HG02970 (cell line): ENCODE data around the gene NOC4L.

Experiments
- ATAC-seq: cut with Tn5 transposase; IDR thresholded peaks from one replicate; pipeline ENCODE4 v1.9.1; 2021; ENCODE audit warnings: mild to moderate bottlenecking, moderate library complexity, moderate number of reproducible peaks; ENCODE audit not compliant: unreplicated experiment, low FRiP score

The NOC4L gene

GRCh38 chr12:132178801-132179401 is 34.6 kb downstream of the NOC4L start:
- ATAC-seq, result no peak

GRCh38 chr12:132179431-132180362 is 35.4 kb downstream of the NOC4L start:
- ATAC-seq, result no peak

- no peak for ATAC-seq
Measured at GRCh38 chr12:132180648-132181546, 36.6 kb downstream of the NOC4L start.

GRCh38 chr12:132181570-132182200 is 37.4 kb downstream of the NOC4L start:
- ATAC-seq, result no peak

GRCh38 chr12:132182206-132182710 is 38.0 kb downstream of the NOC4L start:
- no peak for ATAC-seq

- ATAC-seq, result no peak
Measured at GRCh38 chr12:132182711-132183365, 38.6 kb downstream of the NOC4L start.

- no peak for ATAC-seq
Measured at GRCh38 chr12:132185705-132186104, 41.4 kb downstream of the NOC4L start.

- no peak for ATAC-seq
Measured at GRCh38 chr12:132186208-132186856, 42.1 kb downstream of the NOC4L start.

GRCh38 chr12:132186857-132187620 is 42.8 kb downstream of the NOC4L start:
- ATAC-seq, result no peak

GRCh38 chr12:132187646-132188450 is 43.6 kb downstream of the NOC4L start:
- ATAC-seq, result no peak

- no peak for ATAC-seq
Measured at GRCh38 chr12:132188451-132188901, 44.2 kb downstream of the NOC4L start.

- ATAC-seq, result no peak
Measured at GRCh38 chr12:132188916-132189325, 44.7 kb downstream of the NOC4L start.

GRCh38 chr12:132189378-132190011 is 45.2 kb downstream of the NOC4L start:
- peak; percentile 85 for ATAC-seq

GRCh38 chr12:132190012-132190755 is 45.9 kb downstream of the NOC4L start:
- peak; percentile 19 for ATAC-seq

GRCh38 chr12:132190834-132191500 is 46.7 kb downstream of the NOC4L start:
- no peak for ATAC-seq
